GM18511 (cell line): ENCODE data around the gene TRIM17.

Experiments
- ATAC-seq: cut with Tn5 transposase; IDR thresholded peaks from one replicate; pipeline ENCODE4 v1.9.1; 2021; ENCODE audit warnings: mild to moderate bottlenecking, moderate library complexity; ENCODE audit not compliant: unreplicated experiment

TRIM17 gene

DNA sequence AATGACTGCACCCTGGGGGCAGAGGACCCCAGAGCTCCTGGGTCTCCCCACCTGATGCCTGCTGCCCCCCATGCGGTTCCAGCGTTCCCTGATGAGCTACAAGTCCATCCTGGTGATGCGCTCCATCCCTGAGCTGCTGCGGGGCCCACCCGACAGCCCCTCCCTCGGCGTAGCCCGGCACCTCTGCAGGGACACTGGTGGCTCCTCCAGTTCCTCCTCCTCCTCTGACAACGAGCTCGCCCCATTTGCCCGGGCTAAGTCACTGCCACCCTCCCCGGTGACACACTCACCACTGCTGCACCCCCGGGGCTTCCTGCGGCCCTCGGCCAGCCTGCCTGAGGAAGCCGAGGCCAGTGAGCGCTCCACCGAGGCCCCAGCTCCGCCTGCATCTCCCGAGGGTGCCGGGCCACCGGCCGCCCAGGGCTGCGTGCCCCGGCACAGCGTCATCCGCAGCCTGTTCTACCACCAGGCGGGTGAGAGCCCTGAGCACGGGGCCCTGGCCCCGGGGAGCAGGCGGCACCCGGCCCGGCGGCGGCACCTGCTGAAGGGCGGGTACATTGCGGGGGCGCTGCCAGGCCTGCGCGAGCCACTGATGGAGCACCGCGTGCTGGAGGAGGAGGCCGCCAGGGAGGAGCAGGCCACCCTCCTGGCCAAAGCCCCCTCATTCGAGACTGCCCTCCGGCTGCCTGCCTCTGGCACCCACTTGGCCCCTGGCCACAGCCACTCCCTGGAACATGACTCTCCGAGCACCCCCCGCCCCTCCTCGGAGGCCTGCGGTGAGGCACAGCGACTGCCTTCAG is 45.5 kb downstream of the TRIM17 start:
- no peak for ATAC-seq

- ATAC-seq = no peak
Observed at GRCh38 chr1:228370439-228370940, 46.2 kb downstream of the TRIM17 start.

DNA sequence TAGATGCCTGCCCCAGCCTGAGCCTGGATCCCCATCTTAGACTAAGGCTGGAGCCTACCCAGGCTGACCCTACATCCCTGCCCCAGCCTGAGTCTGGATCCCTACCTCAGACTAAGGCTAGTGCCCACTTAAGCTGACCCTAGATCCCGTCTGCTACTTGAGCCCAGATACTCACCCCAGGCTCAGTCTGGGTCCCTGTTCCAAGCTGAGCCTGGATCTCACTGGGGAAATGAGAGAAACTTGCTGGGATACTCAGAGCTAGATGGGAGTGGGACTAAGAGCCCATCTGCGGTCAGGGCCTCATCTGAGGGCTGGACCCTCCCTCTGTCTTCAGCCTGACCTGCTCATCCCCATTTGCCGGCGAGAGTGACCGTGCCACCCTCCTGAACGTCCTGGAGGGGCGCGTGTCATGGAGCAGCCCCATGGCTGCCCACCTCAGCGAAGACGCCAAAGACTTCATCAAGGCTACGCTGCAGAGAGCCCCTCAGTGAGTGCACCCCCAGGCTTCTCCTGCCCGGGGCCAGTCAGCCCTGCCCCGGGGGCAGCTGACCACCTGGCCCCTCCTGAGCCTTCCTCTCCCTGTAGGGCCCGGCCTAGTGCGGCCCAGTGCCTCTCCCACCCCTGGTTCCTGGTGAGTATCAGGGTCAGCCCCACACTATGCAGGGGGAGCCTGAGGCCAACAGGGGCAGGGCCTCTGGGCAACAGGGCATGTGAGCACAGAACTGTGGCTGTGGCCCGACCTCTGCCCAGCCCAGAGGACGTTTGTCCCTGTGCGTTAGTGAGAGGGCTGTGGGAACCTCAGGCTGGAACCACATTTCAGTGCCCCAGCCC is 46.8 kb downstream of the TRIM17 start:
- no peak for ATAC-seq

DNA sequence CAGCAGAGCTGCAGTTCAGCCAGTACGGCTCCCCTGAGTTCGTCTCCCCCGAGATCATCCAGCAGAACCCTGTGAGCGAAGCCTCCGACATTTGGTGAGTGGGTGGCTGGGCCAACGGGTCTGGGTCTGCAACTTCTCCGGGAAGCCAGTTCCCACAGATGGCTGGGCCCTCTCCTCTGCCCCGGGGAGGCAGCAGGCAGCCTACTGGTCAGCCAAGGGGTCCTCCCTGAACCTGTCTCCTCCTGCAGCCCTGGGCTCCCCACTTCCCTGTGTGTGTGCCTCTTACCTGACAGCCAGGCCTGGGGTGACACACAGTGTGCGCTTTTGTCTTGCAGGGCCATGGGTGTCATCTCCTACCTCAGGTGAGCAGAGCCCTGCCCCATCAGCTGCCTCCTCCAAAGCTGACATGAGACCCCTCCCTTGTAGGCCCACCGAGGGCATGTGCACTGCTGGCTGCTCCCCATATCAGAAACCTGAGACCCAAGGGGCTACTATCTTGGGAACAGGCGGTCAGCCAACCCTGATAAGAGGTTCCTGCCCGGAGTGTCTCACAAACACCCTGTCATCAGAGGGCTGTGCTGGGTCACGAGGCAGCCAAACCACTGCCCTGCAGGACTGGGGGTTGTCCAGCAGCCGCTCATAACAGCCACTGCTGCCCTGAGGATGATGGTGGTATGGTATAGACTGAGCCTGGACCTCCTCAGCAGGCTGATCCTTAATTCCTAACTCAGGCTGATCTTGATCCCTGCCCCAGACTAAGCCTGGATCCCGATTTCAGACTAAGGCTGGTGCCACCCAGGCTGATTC is 47.7 kb downstream of the TRIM17 start:
- no peak for ATAC-seq

DNA sequence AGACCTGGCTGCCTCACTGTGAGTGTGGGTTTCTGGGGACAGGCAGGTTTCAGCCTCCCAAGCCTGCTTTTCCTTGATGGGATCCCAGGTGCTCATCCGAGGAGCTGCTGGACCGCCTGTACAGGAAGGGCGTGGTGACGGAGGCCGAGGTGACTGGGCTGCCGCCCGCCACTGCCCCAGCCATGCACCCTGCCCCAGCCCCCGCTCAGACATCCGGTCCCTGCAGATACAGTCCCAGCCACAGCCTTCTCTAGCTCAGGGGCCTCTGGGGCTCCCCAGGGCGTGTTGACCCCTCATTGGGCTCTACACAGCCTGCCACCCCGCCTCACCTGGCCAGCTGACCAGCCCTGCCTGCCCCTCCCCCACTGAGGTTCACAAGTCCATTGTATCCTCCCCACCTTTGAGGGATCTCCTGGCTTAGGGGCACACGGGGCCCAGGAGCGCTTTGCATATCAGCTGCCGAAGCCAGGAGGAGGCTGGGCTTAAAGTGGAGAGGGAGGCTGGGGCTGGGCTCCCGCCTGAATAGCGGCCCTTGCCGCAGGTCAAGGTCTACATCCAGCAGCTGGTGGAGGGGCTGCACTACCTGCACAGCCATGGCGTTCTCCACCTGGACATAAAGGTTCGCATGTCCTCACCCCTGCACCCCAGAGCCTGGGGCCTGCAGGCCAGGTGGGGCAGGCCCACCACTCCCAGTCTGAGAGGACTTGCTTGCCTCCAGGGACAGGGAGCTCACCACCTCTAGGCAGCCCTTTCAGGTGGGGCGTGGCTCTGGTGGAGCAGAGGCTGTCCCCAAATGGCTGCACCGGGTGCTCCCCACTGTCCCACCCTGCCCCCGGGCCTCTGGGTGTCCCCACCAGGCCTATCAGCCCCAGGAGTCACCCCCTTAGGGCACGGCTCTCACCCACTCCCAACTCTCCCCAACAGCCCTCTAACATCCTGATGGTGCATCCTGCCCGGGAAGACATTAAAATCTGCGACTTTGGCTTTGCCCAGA is 48.6 kb downstream of the TRIM17 start:
- no peak for ATAC-seq

GRCh38 chr1:228366866-228367741 is 49.6 kb downstream of the TRIM17 start:
- no peak for ATAC-seq

- ATAC-seq = no peak
Observed at GRCh38 chr1:228366062-228366865, 50.4 kb downstream of the TRIM17 start.

GRCh38 chr1:228365271-228366061 is 51.2 kb downstream of the TRIM17 start:
- ATAC-seq = no peak

DNA sequence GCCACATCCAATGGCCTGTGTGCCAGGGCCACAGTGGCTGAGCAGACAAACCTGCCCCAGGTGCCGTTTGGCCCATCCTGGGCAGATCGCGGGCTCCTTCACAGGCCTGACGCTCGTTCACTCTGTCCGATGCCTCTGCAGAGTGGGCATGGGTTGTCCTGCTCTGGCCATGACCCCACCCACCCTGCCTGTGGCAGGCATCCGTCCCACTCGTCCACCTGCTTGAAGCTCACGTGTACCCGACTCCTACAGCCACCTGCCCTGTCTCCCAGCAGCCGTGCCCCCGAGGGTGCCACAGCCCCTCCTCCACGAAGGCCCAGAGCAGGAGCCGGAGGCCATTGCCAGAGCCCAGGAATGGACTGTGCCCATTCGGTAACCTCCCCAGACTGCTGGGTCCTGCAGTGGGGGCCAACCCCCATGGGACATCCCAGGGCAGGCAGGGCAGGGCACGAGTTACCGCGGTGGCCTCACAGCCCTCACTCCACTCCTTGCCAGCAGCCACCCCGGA is 51.9 kb downstream of the TRIM17 start:
- no peak for ATAC-seq

DNA sequence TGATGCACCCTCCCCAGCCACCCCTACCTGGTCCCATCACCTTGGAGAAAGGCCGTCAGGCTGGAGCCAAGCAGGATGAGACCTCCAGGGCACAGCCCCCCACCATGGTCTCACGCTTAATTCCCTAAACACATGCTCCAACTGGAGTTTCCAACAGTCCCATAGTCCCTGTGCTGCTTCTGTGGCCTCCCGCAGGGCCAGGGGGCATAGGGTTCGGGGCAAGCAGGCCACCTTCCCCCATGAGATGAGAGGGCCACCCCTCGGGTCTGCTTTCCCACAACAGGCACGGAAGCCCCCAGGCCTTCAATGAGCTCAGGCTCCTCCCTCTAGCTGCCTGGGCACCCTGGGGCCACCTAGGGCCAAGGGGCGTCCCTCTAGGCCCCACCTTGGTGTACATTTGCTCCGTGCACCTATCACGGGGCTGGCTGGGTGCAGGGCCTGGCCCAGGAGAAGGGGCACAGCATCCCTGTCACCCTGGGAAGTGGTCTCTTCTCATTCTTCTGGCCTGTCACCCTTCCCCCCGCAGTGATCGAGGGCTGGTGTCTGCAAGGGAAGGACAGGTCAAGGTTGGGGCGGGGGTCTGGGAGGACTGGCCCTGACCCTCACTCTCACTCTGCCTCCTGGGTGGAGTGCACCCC is 52.5 kb downstream of the TRIM17 start:
- ATAC-seq = no peak

- no peak for ATAC-seq
Observed at GRCh38 chr1:228363686-228364067, 53.0 kb downstream of the TRIM17 start.

DNA sequence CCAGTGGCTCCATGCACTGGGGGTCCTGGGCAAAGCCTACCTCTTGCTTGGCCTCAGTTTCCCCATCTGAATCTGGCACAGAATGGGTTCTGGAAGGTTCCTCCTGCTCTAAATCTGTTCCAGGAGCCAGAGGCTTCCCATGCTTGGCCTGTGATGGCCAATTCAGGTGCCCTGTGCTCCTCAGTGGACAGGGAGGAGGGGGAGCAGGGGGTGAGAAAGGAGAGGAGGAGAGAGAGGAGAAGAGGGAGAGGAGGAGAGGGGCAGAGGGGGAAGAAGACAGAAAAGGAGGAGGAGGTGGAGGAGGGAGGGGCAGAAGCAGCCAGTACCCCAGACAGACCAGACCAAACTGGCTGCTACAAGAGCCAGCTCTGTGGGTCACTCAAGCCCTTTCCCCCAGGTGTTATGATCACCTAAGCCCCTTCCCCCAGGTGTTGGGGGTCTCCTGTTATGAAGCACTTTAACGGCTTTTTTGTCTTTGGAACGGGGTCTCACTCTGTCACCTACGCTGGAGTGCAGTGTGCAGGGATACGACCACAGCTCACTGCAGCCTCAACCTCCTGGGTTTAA is 53.7 kb downstream of the TRIM17 start:
- no peak for ATAC-seq

- ATAC-seq = no peak
Observed at GRCh38 chr1:228362141-228362883, 54.3 kb downstream of the TRIM17 start.

DNA sequence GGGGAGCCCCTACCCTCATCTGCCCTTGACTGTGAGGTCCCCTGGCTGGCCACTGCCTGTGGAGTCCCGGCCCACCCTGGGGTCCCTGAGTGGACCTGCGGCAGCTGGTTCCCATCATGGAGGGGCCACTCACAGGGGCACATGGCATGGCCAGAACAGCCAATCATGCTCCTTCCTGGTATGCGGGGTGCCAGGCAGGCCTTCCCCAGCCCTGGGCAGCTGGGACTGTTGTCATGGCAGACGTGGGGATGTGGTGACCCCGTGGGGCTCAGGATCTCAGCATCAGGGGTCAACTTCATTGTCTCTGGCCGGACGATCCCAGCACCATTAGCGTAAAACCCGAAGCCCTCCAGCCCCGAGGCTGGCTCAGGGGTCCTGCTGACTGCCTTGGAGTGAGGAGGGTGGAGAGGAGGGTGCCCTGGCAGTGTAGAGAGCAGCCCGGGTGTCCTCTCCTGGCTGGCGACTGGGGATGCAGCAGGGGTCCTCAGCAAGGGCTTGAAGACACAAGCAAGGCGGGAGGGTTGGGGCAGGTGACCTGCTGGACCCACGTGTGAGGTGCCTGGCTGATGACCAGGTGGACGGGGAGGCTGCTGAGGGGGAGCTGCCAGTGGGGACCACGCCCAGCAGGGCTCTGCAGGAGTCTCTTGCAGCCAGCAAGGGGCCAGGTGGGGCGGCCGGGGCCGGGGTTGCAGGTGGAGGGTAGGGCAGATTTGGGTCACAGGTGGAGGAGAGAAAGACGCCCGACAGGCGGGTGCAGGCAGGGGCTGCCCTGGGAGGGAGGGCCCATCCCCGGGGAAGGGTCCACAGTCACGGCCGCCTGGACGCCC is 55.1 kb downstream of the TRIM17 start:
- no peak for ATAC-seq
